Measurements from ENCODE around the gene GSC2. TPM values are rescaled to one million over a fixed set of nuclear protein-coding genes. Genes with fewer than 3 reads are reported as not detected.

Gene GSC2
- total and polyA plus RNA-seq, 9 of the 15 experiments (the other 6 are each of a cell fraction or from before 2014, with no cell fraction given), result not detected

DNA sequence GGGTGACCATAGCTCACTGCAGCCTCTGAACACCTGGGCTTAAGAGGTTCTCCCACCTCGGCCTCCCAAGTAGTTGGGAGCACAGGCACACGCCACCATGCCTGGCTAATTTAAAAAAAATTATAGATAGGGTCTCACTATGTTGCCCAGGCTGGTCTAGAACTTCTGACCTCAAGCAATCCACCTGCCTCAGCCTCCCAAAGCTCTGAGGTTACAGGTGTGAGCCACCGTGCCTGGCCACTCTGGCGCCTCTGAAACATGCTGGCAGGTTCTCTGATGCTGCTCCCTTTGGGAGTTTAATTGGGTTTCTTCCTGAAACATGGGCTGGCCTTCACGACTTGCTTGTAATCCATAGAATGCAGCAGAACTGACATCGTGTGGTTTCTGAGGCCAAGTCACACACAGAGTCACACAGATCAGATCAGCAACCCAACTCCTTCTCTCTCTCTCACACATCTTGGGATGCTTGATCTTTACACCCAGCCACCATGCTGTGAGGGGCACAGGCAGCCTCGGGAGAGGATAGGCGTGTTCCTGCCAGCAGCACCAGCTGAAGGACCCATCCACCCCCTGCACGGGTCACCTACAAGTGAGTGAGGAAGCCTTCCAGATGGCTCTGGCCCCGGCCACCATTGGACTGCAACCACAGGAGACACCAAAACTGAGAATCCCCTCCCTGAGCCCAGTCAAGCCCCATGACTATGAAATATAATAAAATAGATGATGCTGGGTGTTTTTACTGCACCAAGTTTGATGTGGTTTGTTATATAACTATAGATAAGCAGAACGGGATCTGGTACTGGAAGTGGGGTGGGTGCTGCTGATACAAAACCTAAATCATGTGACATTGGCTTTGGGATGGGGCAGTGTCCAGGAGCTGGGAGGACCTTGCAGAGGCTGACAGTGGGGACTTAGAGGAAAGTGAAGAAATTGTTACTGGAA is 3.1 kb upstream of the GSC2 start (continued):
- TF ChIP-seq, protein P1, sequence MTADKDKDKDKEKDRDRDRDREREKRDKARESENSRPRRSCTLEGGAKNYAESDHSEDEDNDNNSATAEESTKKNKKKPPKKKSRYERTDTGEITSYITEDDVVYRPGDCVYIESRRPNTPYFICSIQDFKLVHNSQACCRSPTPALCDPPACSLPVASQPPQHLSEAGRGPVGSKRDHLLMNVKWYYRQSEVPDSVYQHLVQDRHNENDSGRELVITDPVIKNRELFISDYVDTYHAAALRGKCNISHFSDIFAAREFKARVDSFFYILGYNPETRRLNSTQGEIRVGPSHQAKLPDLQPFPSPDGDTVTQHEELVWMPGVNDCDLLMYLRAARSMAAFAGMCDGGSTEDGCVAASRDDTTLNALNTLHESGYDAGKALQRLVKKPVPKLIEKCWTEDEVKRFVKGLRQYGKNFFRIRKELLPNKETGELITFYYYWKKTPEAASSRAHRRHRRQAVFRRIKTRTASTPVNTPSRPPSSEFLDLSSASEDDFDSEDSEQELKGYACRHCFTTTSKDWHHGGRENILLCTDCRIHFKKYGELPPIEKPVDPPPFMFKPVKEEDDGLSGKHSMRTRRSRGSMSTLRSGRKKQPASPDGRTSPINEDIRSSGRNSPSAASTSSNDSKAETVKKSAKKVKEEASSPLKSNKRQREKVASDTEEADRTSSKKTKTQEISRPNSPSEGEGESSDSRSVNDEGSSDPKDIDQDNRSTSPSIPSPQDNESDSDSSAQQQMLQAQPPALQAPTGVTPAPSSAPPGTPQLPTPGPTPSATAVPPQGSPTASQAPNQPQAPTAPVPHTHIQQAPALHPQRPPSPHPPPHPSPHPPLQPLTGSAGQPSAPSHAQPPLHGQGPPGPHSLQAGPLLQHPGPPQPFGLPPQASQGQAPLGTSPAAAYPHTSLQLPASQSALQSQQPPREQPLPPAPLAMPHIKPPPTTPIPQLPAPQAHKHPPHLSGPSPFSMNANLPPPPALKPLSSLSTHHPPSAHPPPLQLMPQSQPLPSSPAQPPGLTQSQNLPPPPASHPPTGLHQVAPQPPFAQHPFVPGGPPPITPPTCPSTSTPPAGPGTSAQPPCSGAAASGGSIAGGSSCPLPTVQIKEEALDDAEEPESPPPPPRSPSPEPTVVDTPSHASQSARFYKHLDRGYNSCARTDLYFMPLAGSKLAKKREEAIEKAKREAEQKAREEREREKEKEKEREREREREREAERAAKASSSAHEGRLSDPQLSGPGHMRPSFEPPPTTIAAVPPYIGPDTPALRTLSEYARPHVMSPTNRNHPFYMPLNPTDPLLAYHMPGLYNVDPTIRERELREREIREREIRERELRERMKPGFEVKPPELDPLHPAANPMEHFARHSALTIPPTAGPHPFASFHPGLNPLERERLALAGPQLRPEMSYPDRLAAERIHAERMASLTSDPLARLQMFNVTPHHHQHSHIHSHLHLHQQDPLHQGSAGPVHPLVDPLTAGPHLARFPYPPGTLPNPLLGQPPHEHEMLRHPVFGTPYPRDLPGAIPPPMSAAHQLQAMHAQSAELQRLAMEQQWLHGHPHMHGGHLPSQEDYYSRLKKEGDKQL (CRISPR knock-in tag; IDR thresholded peaks at IDR 0.05; ENCODE audit: borderline replicate concordance), result no peak

Data from K562 (cell line).